GOT3 (cell line): ENCODE data around the gene RIPOR3.

Source experiments
- DNase-seq: peaks from one replicate; lab custom pipeline; 2025; ENCODE audit warnings: mixed read lengths; lab: John Stamatoyannopoulos, UW

Gene RIPOR3

GRCh38 chr20:50690650-50691572, at the start of gene RIPOR3:
RIPOR3 (minus strand) TSS chr20:50691542; CDS start chr20:50691128, 414 bp downstream.
- no peak for DNase-seq

GRCh38 chr20:50737352-50737751, 46.0 kb upstream of the RIPOR3 start:
- DNase-seq: no peak

- DNase-seq: no peak
Observed at GRCh38 chr20:50735813-50736212, 44.5 kb upstream of the RIPOR3 start.

- DNase-seq: no peak
Observed at GRCh38 chr20:50734730-50735679, 43.7 kb upstream of the RIPOR3 start.

- no peak for DNase-seq
Observed at GRCh38 chr20:50733644-50734349, 42.5 kb upstream of the RIPOR3 start.

- DNase-seq: no peak
Observed at GRCh38 chr20:50731930-50732690, 40.8 kb upstream of the RIPOR3 start.

GRCh38 chr20:50731055-50731929, 40.0 kb upstream of the RIPOR3 start, which contains the start of gene PARD6B:
PARD6B (plus strand) TSS chr20:50731580; CDS start chr20:50731787, 207 bp downstream.
- DNase-seq: peak; percentile 90

GRCh38 chr20:50730765-50731054, 39.4 kb upstream of the RIPOR3 start:
- DNase-seq: no peak

- no peak for DNase-seq
Observed at GRCh38 chr20:50729901-50730764, 38.8 kb upstream of the RIPOR3 start.

- DNase-seq: no peak
Observed at GRCh38 chr20:50728981-50729874, 37.9 kb upstream of the RIPOR3 start.

- DNase-seq: no peak
Observed at GRCh38 chr20:50728486-50728980, 37.2 kb upstream of the RIPOR3 start.

- no peak for DNase-seq
Observed at GRCh38 chr20:50727792-50728485, 36.6 kb upstream of the RIPOR3 start.

GRCh38 chr20:50726955-50727791, 35.8 kb upstream of the RIPOR3 start:
- DNase-seq: no peak

GRCh38 chr20:50725724-50726005, 34.3 kb upstream of the RIPOR3 start:
- no peak for DNase-seq

- DNase-seq: peak; percentile 67
Observed at GRCh38 chr20:50724851-50725723, 33.7 kb upstream of the RIPOR3 start.
